CD4-positive, alpha-beta T cell treated with Interleukin-17A for 1 hour (primary cell): ENCODE measurements around the gene AURKA.

Experiments used
- DNase-seq: peaks from one replicate; pipeline ENCODE4 v3.0.0-alpha.2; 2020

The AURKA gene

DNA sequence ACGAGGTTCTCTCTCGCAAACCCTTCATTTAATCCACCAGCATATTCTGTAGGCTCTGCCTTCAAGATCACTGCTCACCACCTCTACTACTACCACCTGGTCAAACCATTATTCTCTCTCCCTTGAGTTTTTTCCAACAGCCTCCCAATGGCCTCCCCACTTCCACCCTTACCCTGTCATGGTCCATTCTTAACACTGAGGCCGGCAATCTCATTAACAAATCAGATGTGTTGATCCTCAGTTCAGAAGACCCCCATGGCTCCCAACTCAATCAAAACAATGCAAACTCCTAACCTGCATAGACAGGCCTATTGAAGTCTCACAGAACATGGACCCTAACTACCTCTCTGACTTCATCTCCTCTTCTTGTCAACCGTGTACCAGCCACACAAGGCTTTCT, 2.2 kb downstream of the AURKA start:
- DNase-seq = no peak

DNA sequence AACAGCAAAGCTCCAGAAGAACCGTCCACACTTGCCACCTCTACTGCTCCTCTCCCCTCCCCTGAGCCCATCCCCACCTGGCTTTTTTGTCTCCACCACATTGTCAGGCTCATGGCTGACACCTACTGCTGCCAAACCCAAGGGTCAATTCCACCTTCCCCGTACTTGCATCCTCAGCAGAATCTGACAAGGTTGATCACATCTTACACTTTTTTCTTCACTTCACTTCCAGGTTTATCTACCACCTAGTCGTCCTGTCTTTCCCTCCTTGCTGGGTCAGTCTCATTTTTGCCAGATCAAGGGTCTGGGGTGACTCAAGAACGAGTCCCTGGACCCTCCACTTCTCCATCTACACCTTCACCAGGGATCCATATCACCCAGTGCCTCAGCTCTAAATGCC, 3.1 kb downstream of the AURKA start:
- DNase-seq = no peak

DNA sequence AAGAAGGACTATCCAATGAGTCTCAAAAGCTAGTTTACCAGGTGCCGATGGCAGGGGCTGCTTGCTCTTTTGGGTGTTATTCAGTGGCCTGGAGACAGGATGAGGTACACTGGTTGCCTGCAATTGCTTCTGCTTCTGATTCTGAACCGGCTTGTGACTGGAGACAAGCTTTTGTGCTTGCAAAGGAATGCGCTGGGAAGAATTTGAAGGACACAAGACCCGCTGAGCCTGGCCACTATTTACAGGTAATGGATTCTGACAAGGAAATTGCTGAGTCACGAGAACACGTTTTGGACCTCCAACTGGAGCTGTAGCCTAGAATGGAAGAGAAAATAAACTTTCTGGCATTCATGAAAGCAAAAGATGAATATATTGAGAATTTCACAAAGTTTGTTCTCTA, 5.8 kb downstream of the AURKA start:
- no peak for DNase-seq

DNA sequence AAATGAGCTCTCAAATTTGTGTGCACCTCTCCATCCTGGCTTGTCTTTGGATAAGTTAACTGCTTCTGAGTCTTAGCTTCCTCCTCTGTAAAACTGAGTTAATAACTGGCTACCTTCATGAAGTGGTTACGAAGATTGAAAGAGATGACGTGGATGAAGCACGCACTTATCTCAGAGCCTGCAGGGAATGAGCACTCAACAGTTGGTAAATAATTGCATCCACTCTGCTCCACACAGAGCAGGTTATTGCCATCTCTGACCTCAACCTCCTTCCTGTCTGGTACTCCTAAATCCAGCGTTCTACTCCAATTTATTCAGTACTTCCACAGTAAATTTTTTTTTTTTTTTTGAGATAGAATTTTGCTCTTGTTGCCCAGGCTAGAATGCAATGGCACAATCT, 6.9 kb downstream of the AURKA start:
- DNase-seq = no peak

DNA sequence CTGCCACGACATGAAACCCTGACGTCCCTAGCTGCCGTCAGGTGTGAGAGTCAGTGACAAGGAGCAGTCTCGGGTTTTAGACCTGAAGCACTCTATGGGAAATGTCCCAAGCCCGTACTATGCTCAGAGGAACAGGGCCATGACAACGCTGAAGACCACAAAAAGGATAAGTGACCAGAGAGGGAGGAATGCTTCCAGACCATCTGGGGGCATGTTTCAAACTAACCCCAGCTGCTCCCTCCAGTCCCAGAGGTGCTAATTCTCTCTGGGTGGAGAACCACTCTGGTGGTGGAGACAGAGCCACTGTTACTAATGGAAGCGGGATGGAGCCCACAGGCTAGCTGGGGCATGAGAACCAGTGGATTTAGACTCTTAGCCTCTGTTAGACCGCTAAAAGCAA, 8.7 kb downstream of the AURKA start:
- no peak for DNase-seq

DNA sequence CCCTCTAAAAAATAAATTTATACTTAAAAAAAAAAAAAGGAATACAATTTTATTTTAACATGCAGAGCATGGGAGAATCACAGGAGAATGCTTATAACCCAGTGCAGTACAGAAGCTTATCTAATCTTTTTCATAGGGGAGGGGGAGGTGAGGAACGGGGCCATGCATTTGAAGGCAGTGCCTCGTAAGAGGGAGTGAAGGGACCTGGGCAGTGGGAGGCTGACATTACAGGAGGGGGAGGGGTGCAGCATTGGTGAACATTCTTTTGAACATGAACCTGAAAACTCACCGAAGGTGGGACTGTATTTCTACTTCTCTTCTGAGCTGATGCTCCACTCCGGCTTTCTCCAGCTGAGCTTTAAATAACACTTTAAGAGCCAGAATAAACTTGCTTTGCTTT, 9.3 kb downstream of the AURKA start:
- DNase-seq = no peak

DNA sequence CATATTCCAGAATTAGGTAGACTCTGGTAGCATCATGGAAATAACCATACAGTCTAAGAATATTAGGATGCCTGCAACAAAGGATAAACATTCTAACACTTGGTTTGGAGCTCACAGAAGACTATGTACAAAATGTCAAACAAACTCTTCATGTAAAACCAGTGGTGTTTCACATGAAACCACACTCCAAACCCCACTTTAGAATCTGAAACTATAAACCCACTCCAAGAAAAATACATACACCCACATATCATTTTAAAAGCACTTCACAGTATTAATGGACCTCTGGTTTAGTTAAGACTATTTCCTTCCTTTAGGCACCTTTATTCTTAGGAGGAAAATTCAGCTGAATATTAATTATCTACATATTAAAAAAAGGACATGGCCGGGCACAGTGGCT, 10.5 kb downstream of the AURKA start:
- no peak for DNase-seq

DNA sequence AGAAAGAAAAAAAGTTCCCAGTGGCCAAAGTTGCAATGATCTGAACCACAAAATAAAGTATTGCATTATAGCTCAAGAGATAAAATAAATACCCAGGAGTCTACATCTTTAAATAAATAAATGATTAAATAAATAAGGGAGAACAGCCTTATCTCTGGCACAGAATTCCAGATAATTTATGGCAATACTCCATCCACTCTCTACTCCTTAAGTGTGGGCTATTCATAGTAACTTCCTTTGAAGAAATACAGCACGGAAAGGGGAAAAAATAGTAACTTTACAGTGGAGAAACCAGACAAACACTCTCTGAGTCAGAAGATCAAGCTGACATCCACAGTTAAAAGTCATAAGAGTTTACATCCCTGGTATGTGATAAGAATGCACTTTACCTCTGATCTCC, 11.6 kb downstream of the AURKA start:
- DNase-seq = no peak

DNA sequence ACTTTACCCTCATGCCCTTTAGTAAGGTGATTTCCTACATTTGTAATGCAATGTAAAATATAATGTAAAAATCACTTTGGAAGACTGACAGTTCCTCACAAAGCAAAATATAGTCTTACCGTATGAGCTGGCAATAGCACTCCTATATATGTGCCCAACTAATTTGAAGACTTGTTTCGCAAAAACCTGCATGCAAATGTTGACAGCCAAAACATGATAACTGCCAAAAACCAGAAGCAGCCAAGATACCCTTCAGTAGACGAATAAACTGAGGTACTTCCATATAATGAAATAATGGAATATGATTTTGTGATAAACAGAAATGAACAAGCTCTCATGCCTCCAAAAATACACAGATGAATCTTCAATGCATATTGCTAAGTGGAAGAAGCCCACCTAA, 13.6 kb downstream of the AURKA start:
- DNase-seq = no peak

DNA sequence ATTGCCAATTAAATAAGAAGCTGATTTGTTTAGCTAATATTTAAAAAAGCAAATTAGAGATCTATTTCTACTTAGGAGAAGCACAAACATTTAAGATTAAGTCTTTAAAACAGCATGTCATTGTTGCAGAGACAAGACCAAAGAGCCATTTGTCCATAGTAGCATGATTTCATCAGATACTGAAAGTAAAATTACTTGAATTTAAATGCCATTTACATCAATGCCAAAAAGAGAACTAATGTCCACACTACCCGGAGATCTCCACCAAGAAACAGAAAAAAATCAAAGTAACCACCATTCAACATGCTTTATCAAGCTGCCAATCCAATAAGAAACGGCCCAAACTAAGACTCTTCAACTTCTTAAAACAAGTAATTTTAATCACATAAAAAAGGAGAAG, 15.7 kb downstream of the AURKA start:
- DNase-seq = no peak

DNA sequence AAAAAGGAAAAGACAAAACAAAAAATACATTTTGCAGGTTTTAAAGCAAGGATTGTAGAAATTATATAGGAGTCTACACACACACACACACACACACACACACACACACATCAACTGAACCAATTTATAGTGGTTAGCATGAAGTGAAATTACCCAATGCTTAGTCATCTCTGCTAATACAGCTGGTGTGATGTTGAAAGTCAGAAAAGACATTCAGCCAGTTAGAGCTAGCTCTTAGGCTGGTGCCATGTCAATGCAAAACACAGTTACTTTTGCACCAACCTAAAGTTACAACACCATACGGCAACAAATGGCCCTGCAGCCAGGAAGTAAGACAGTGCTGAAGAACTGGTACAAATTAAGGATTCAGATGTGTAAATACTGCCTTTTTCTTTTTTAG, 18.1 kb downstream of the AURKA start:
- DNase-seq = peak; percentile 21

DNA sequence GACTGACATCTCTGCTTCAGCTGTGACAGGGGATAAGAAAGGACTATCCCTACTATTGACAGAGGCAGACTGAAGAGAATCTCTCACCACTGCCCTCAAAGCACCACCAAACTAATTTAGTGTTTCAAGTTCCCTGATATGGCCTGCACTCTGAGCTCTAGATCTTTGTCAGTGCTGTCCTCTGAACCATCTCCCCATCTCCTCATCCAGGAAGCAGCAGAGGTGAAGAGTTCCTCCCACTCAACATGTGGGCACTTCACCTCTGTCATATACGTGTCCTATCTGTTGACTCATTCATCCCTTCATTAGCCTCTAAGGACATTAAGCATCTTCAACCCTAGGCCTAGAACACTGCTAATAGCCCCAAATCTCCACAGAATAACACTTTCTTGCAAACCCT, 19.2 kb downstream of the AURKA start:
- no peak for DNase-seq

DNA sequence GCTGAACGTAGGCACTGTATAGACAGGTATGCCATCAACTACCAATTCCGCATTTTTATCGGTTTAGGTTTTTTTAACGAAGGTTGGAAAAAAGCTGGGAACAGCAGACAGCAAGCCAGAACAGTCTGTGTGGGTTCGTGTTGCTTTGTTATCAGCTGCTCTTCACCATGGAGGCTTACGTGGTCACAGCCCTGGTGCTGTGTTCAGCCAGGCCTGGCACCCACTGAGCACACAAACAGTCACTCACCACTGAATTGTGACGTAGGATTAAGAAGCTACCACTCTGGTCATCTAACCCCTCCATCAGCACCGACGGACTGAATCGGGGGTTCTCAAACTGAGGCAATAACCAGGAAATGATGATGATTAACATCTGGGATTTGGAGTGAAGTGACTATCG, 20.0 kb downstream of the AURKA start:
- no peak for DNase-seq

DNA sequence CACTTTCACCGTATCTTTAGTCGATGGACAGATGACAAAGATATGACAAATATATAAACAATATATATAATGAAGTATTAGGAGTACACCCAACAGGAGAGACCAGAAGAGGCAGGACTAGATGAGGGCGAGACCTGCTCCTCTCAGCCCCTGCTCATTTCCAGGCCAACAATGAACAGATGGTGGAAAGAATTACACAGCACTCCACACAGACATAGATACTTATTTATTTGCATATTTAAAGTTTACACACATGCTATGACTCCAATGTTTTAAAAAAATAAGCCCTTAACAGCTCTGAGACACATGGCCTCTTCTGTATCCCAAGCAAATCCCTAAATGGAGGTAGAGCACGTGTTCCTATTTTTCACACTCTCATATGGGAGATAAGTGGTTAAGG, 22.8 kb downstream of the AURKA start:
- no peak for DNase-seq

DNA sequence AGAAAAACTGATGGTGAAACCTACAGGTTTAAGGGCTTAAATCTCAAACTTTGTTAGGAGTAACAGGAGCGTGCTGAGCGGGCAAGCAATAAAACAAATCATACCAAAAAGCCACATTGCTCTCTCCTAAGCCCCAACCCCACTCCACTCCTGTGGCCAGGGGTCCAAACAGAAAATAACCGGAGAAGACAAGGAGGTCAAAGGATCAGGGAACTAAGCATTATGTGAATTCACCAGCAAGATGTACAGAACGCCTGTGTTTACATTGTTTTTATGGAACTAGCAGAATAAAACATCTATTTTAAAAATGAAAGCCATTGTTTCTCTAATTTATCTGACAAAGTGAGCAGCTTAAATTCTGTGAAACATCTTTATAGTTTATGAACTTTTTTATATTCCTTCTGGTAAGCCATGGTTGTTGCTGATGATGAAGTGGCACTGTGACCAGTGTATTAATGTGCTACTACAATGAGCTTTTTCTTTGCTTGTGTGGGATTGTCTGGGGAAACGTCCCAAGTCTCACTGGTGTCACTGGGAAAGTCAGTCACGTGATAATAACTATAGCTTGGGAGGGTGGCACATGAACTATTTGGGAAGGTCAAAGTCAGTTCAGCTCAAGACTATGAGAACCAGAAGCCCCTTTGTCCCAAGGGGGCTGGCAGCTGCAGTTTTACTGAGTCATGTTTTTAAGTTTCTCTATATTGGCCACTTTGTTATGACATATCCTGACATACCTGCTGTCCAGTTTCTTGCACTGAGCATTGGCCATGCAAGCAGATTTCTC, 23.5 kb downstream of the AURKA start:
- no peak for DNase-seq

DNA sequence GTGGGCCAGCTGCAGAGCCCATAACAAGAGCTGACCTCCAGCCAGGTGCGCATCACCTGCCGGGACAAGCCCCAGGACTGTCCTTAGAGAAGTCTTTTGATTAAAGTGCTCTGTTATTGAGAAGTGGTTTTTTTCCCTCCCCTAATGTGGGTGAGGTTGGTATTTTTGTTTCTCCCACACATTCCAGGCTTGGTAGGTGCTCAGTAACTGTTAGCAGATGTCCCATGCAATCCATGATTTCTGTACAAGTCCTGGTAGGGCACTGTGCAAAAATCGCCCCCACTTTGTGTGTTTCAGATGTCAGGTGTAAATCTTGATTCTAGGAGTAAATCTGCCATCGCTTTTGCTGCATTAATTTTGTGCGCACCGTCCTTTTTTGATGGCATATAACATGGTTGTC, 28.5 kb downstream of the AURKA start:
- DNase-seq = no peak

DNA sequence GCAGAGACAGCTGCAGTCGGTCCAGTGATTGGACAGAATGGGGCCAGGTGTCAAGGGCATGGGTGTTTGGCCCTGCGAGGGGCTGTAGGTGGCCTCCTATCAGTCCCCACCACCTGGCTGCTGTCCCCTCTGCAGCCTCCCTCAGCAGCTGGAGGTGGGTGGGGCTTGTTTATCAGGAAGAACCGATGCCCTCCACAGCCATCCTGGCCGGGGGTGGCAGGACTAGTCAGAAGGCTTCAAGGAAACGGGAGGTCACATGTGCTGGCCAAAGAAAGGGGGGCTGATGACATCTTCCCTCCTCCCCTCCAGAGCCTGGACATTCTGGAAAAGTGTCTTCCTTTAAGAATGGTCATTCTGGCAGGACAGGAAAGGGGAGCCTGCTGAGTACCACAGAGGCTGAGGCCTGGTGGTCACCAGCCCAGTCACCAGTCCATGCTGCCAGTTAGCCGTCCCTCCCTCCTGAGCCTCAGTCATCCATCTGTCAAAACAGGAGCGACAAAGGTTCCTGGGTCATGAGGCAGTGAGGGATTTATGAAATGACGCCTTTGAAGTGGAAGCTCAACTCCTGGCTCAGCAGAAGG, 29.1 kb downstream of the AURKA start:
- DNase-seq = no peak

DNA sequence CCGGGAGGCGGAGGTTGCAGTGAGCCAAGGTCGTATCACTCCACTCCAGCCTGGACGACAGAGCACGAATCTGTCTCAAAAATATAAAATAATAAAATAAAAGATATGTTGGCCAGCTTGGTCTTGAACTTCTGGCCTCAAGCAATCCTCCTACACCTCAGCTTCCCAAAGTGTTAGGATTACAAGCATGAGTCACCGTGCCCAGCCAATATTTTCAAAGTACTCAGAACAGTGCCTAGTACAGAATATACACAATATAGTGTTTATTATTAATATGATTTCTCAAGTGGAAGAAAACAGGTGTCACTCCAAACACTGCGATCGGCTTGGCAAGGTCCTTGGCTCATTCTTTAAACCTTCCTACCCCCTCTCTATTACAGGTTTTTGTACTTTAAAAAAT, 30.1 kb downstream of the AURKA start:
- DNase-seq = no peak

DNA sequence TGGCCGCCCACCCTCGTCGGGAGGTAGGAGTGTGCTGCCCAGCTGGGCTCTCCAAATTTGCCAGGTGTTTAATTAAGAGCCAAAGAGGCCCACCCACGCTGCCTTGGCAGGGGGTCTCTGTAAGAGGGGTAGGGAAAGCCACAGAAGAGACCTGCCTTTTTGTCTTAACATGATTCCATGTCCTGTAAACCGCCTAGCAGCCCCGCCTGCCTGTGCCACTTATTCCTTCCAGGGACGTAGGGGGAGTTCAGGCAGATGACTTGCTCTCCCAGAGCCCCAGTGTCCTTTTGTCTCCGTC, 31.2 kb downstream of the AURKA start:
- no peak for DNase-seq

DNA sequence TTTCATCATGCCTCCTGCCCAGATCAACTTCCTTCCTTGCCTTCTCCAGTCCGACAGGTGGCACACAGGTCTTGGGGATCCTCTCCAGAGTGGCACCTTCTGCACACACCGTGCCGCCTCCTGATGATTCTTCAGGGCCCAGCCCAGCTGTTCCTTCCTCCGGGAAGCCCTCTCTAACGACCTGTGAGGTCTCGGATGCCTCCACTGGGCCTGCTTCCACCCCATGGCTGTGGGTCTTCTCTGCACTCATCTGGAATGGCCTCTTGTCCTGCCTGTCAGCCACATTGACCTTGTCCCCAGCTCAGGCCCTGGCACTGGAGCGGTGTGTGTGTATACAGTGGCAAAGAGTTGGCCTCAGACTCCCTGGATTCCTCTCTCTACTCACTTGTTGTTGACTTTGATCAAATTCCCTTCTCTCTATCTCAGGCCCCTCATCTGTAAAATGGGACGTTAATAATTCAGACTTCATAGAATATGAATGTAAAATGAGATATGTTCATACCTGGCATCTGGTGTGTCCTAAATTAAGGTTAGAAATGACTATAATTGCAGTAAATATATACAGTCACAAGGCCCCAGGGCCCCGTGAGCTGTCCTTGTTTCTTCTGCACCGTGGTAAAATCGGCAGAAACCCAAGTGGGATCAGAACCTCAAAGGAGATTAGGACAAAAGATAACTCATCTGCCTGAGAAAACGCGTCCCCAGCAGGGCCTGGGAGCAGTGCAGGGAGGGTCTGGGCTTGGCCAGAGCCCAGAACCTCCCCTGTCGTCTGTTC, 31.7 kb downstream of the AURKA start:
- DNase-seq = no peak

DNA sequence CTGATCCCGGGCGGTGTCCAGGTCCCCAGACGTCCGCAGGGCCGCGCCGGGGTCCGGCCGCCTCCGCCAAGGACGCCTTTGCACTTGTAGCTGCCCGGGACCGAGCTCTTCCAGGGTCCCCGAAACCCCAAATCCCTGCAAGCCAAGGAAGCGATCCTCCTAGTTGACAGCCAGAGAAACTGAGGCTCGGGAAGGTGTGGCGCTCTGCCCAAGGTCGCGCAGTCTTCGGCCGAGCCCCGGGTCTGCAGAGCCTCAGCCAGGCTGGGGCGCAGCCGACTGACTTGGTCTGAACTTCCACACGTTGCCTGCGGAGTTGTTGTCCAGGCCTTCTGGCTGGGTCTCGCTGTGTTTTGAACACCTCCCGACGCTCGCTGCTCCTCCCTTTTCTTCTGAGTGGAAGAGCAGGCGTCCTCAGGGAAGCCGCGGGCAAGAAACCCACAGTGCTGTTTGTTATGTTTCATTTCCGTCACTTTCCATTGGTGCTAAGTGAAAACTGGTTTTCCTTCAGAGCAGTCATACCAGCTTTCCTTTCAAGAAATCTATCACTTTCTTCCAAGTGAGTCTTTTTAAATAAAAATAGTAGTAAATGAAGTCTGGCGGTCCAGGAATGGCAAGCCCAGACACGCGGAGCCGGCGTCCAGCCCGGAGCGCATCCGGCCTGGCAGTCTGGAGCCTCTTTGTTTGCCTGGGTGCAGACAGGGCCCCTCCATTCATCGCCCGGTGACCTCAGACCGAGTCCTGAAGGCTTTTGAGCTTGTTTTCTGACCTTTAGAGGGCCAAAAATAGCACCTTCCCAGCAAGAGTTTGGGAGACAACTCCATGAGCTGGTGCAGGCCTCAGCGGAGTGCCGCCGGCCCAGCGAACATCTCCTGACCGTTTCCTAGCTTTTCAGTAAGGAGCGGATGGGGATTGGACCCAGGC, 32.5 kb downstream of the AURKA start:
- DNase-seq = no peak

DNA sequence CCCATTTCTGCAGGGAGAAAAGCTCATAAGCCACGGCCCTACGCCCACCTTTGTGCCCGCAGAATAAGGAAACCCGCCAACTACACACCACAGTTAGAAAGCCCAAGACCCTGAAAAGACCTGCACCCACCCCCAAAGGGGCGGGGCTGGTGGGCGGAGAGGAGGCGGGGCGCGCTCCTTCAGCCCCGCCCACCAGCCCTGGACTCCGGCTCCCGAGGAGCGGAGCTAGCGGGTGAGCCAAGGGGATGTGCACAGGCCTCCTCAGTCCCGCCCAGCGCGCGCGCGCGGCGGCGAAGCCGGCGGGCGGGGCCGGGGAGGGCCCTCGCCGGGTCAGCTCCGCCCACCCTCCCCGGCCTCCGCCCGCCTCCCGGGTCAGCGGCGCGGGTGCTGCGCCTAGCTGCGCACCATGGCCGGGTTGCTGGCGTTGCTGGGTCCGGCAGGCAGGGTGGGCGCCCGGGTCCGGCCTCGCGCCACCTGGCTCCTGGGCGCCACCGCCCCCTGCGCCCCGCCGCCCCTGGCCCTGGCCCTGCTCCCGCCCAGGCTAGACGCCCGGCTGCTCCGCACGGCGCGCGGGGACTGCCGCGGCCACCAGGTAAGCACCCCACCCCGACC, 33.3 kb downstream of the AURKA start, which contains the start of gene FAM210B:
Gene FAM210B, plus strand, starts transcription at position 375 of the 612 bp plus-strand sequence. Its CDS starts 32 bp downstream, at position 407.
- DNase-seq = peak; percentile 87

DNA sequence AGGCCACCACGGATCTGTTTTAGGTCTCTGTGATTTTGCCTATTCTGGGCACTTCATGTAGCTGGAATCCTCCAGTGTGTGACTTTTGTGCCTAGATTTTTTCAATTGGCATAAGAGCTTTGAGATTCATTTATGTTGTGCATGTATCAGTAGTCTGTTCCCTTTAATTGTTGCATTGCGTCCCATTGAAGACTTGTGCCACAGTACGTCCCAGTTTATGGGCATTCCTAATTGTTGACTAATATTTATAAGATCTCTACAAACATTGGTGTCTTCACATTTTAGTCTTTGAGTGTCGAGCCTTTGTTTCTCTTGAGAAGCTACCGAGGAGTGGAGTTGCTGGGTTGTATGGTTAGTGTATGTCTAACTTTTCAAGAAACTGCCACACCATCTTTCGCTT, 33.9 kb downstream of the AURKA start:
- no peak for DNase-seq
